PC-3 (cell line): ENCODE data around the gene HEXD.

Source experiments
- CTCF ChIP-seq: fragments of 300-600 bp; sonication (generic); conservative IDR thresholded peaks from 2 replicates; pipeline ENCODE4 v1.5.1; 2017; ENCODE audit warnings: antibody characterized with exemption, low read depth, mild to moderate bottlenecking, low read length
- EZH2 ChIP-seq: fragments of 300-600 bp; sonication (generic); IDR thresholded peaks from one replicate; pipeline ENCODE4 v1.6.1; 2017; ENCODE audit warnings: antibody characterized with exemption, mild to moderate bottlenecking, low read length; ENCODE audit not compliant: unreplicated experiment
- EZH2phosphoT487 ChIP-seq: fragments of 300-600 bp; sonication (generic); IDR thresholded peaks from 2 replicates; pipeline ENCODE4 v1.6.1; 2018; ENCODE audit warnings: mild to moderate bottlenecking, antibody characterized with exemption, low read length, borderline replicate concordance

- TF ChIP-seq CTCF (no peak), EZH2 (no peak), EZH2phosphoT487 (no peak)
Measured at GRCh38 chr17:82397449-82398335, 20.5 kb upstream of the HEXD start.
